ENCODE results near the gene DKK1. TPM values are rescaled to one million over a fixed set of nuclear protein-coding genes. Genes with fewer than 3 reads are reported as not detected.
"Not testable (repeated sequence)": the region's sequence is repeated elsewhere in the genome, so short reads cannot be mapped to it uniquely, and the experiment has no call there.

The DKK1 gene
- polyA plus RNA-seq, 4 donors, result 0.40 to 0.67 TPM; not detected in 2

DNA sequence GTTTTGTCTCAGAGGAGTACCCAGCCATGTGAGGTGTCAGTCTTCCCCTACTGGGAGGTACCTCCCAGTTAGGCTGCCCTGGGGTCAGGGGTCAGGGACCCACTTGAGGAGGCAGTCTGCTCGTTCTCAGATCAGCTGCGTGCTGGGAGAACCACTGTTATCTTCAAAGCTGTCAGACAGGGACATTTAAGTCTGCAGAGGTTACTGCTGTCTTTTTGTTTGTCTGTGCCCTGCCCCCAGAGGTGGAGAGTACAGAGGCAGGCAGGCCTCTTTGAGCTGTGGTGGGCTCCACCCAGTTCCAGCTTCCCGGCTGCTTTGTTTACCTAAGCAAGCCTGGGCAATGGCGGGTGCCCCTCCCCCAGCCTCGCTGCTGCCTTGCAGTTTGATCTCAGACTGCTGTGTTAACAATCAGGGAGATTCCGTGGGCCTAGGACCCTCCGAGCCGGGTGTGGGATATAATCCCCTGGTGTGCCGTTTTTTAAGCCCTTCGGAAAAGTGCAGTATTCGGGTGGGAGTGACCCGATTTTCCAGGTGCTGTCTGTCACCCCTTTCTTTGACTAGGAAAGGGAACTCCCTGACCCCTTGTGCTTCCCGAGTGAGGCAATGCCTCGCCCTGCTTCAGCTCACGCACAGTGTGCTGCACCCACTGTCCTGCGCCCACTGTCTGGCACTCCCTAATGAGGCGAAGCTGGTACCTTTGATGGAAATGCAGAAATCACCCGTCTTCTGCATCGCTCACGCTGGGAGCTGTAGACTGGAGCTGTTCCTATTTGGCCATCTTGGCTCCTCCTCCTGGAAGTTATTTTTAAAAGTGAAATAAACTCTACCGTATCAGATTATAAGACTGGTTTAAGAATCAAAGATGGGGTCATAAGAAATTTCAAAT lies 51.7 kb downstream of the DKK1 start:
- H3K4me1 ChIP-seq (ENCODE audit: control insufficient read depth in 3 of 3, insufficient read depth in 2 of 3, low read depth in 1 of 3, low read length in 2 of 3); FAIRE-seq: not testable (repeated sequence)
- 81 to 88% (median 85%) methylated on average over 19 to 21 of the region's 21 CpGs for WGBS, 3 donors

More for the DNA sequence above, 51.7 kb downstream of the DKK1 start:
- H3K4me3 ChIP-seq (ENCODE audit: low read depth in 1 of 3, low read length in 3 of 3); H3K27me3 ChIP-seq (ENCODE audit: control insufficient read depth in 3 of 3, insufficient read depth in 3 of 3, low read length in 3 of 3); H3K9me3 ChIP-seq (ENCODE audit: control insufficient read depth in 2 of 2, insufficient read depth in 1 of 2, low read depth in 1 of 2, low read length in 1 of 2); DNase-seq; H3K36me3 ChIP-seq (ENCODE audit: control insufficient read depth in 3 of 3, insufficient read depth in 2 of 3, low read depth in 1 of 3, low read length in 3 of 3); H3K27ac ChIP-seq (ENCODE audit: low read depth in 1 of 3, low read length in 2 of 3): not testable (repeated sequence)

All from small intestine (tissue), 7 donors.